Loucy (cell line): Measurements from ENCODE around the gene THOC1.
A peak's percentile ranks its signal among the peaks of the same experiment; 100 is the strongest.

Source experiments
- H2AFZ ChIP-seq: fragments of 200-600 bp; sonication (generic); 2 replicates; pipeline ENCODE4 v1.6.0; 2016; ENCODE audit warnings: antibody characterized with exemption, mild to moderate bottlenecking, low read length, moderate library complexity
- H3F3A ChIP-seq: fragments of 200-600 bp; 2 replicates; pipeline ENCODE4 v1.6.0; 2016; ENCODE audit warnings: antibody characterized with exemption, low read depth, mild to moderate bottlenecking
- H3K27me3 ChIP-seq: fragments of 200-600 bp; sonication (generic); 2 replicates; pipeline ENCODE4 v1.6.1; 2014; ENCODE audit warnings: low read length, mild to moderate bottlenecking; ENCODE audit not compliant: insufficient read depth, poor library complexity, severe bottlenecking
- H3K36me3 ChIP-seq: fragments of 200-600 bp; sonication (generic); 2 replicates; pipeline ENCODE4 v1.6.1; 2016; ENCODE audit warnings: low read length; ENCODE audit not compliant: insufficient read depth
- H3K4me1 ChIP-seq: fragments of 200-600 bp; sonication (generic); 2 replicates; pipeline ENCODE4 v1.5.1; 2014; ENCODE audit warnings: low read length, mild to moderate bottlenecking; ENCODE audit not compliant: insufficient read depth, poor library complexity, severe bottlenecking
- H3K4me2 ChIP-seq: fragments of 200-600 bp; sonication (generic); 2 replicates; pipeline ENCODE4 v1.6.0; 2014; ENCODE audit warnings: antibody characterized with exemption, low read length, low read depth, mild to moderate bottlenecking; ENCODE audit not compliant: poor library complexity, severe bottlenecking
- H3K4me3 ChIP-seq: fragments of 200-600 bp; sonication (generic); 2 replicates; pipeline ENCODE4 v1.5.1; 2014; ENCODE audit warnings: low read length, mild to moderate bottlenecking, mixed read lengths; ENCODE audit not compliant: poor library complexity, severe bottlenecking
- H3K79me2 ChIP-seq: fragments of 200-600 bp; sonication (generic); 2 replicates; pipeline ENCODE4 v1.6.1; 2014; ENCODE audit warnings: low read length; ENCODE audit not compliant: insufficient read depth
- H3K9ac ChIP-seq: fragments of 200-600 bp; sonication (generic); 2 replicates; pipeline ENCODE4 v1.6.0; 2014; ENCODE audit warnings: mild to moderate bottlenecking, low read depth, low read length, moderate library complexity; ENCODE audit not compliant: poor library complexity, severe bottlenecking
- H3K9me2 ChIP-seq: fragments of 200-600 bp; sonication (generic); replicated peaks from 2 replicates; pipeline ENCODE4 v1.6.1; 2016; ENCODE audit warnings: low read depth, low read length, mixed read lengths
- H3K9me3 ChIP-seq: fragments of 200-600 bp; sonication (generic); 2 replicates; pipeline ENCODE4 v1.6.1; 2014; ENCODE audit warnings: mild to moderate bottlenecking, antibody characterized with exemption, low read length, low read depth; ENCODE audit not compliant: insufficient read depth
- H4K20me1 ChIP-seq: fragments of 200-600 bp; sonication (generic); 2 replicates; pipeline ENCODE4 v1.6.0; 2014; ENCODE audit warnings: antibody characterized with exemption, low read length, mild to moderate bottlenecking; ENCODE audit not compliant: insufficient read depth, poor library complexity, severe bottlenecking
- CTCF ChIP-seq: fragments of 200-600 bp; sonication (generic); conservative IDR thresholded peaks from 2 replicates; pipeline ENCODE4 v1.5.1; 2014; ENCODE audit warnings: mild to moderate bottlenecking, antibody characterized with exemption, low read length
- EZH2phosphoT487 ChIP-seq: fragments of 200-600 bp; IDR thresholded peaks from 2 replicates; pipeline ENCODE4 v1.6.1; 2018; ENCODE audit warnings: antibody characterized with exemption, mild to moderate bottlenecking, moderate library complexity, borderline replicate concordance

The THOC1 gene

GRCh38 chr18:273525-273924 is 5.7 kb upstream of the THOC1 start:
- no peaks in the 10 kb centered on the region for H4K20me1 ChIP-seq
- no peak overlapping the region for H3K9ac ChIP-seq
- H3K36me3 ChIP-seq, result no peaks in the 10 kb centered on the region
- H3K9me3 ChIP-seq, result no peaks in the 10 kb centered on the region
- H2AFZ ChIP-seq, result no peak overlapping the region
- H3K27me3 ChIP-seq, result no peaks in the 10 kb centered on the region
- peaks cover 5% of the 10 kb centered on the region for H3K79me2 ChIP-seq
- no peaks in the 10 kb centered on the region for H3K9me2 ChIP-seq
- H3K4me1 ChIP-seq, result peaks cover 10% of the 10 kb centered on the region
- no peak overlapping the region for H3K4me3 ChIP-seq
- H3K4me2 ChIP-seq, result no peak overlapping the region
- H3F3A ChIP-seq, result no peaks in the 10 kb centered on the region
- TF ChIP-seq CTCF, result no peak
- TF ChIP-seq EZH2phosphoT487, result no peak

DNA sequence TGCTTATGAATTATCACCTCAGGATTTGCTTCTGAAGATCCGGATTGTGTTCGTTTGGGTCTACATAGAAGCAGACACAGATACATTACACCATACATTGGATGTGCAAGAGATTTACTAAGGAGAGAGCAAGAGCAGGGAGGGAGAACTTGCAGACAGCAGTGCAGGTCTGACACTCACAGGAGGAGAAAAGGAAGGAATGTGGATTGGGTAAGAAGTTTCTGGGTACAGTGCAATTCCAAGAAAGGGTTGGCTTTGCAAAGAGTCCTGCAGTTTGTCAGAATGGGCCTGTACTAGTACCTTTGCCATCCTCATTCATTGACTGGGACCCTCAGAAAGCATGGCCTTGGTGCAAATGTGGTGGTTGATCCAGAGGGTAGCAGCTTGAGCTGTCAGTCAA is 4.8 kb upstream of the THOC1 start:
- Histone ChIP-seq H3K4me2 (no peak overlapping the region), H3K79me2 (peaks cover 10% of the 10 kb centered on the region), H3K27me3 (no peaks in the 10 kb centered on the region), H3K9me3 (no peaks in the 10 kb centered on the region), H3K36me3 (no peaks in the 10 kb centered on the region), H4K20me1 (no peaks in the 10 kb centered on the region), H3K9me2 (no peaks in the 10 kb centered on the region), H2AFZ (no peak overlapping the region), H3F3A (no peaks in the 10 kb centered on the region), H3K4me3 (no peak overlapping the region), H3K9ac (no peak overlapping the region), H3K4me1 (peaks cover 10% of the 10 kb centered on the region)
- no peak for TF ChIP-seq EZH2phosphoT487

GRCh38 chr18:269480-270095 is 1.7 kb upstream of the THOC1 start:
- Histone ChIP-seq H4K20me1 (peaks cover 6% of the 10 kb centered on the region), H3K4me2 (peak overlapping the region; percentile 89), H3K36me3 (no peaks in the 10 kb centered on the region), H3K9me2 (no peaks in the 10 kb centered on the region), H3K9ac (no peak overlapping the region), H3K9me3 (no peaks in the 10 kb centered on the region), H2AFZ (no peak overlapping the region), H3K4me3 (peak overlapping the region; percentile 80), H3F3A (no peaks in the 10 kb centered on the region), H3K4me1 (peaks cover 34% of the 10 kb centered on the region), H3K79me2 (peaks cover 39% of the 10 kb centered on the region), H3K27me3 (no peaks in the 10 kb centered on the region)
- TF ChIP-seq CTCF, result no peak
- no peak for TF ChIP-seq EZH2phosphoT487

GRCh38 chr18:267380-267687 is 513 bp downstream of the THOC1 start:
- H3K27me3 ChIP-seq, result no peaks in the 10 kb centered on the region
- H3K4me1 ChIP-seq, result peaks cover 39% of the 10 kb centered on the region
- H3K9me2 ChIP-seq, result no peaks in the 10 kb centered on the region
- peaks cover 39% of the 10 kb centered on the region for H3K79me2 ChIP-seq
- peaks cover 6% of the 10 kb centered on the region for H4K20me1 ChIP-seq
- peak overlapping the region; percentile 83 for H2AFZ ChIP-seq
- H3K9me3 ChIP-seq, result no peaks in the 10 kb centered on the region
- H3K36me3 ChIP-seq, result peaks cover 8% of the 10 kb centered on the region; the same call in 1 of the 2 replicates
- H3F3A ChIP-seq, result no peaks in the 10 kb centered on the region
- peak overlapping the region; percentile 89 for H3K4me2 ChIP-seq
- H3K9ac ChIP-seq, result peak overlapping the region; percentile 90
- H3K4me3 ChIP-seq, result peak overlapping the region; percentile 80
- no peak for TF ChIP-seq CTCF
- no peak for TF ChIP-seq EZH2phosphoT487
